GM19240 (cell line): ENCODE measurements around the gene CDRT4.

Source experiments
- DNase-seq: peaks from one replicate; pipeline ENCODE4 v3.0.0; 2011; ENCODE audit warnings: low spot score; ENCODE audit not compliant: insufficient read length

CDRT4 gene

DNA sequence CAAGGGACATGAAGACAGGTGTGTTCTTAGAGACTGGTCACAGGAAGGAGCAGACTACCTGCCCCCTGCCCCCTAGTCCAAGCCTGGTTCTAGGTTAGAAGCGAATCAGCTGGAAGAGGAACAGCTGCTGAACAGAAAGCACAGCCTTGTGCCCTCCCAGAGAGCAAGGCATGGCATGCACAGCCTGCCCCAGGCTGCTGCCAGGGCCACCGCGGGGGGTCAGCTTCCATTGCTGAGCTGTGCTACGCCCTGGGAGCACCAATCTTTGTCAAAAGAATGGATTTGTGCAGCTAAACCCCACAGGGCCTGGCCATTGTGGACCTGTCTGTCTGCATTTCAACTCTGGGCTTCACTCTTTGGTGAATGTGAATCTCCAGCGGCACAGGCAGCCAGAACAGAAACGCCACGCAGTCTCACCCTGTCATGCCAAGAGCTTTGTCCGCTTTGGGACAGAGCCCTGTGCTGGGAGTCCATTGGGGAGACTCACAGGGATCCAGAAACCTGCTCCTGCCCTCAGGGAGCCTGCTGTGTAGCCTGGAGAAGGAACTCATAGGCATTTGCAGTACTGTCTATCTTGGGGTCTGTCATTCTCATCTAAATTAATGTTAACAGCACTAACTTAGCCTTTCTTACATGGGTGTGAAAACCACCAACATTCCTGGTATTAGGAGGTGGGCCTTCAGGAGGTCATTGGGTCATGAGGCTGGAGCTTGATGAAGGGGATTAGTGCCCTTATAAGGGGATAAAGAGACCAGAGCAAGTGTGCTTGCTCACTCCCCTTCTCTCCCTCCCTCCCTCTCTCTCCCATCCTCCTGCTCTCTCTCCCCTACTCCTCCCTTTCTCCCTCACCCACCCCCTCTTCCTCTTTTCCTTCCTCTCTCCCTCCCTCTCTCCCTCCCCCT, 25.6 kb upstream of the CDRT4 start:
- DNase-seq, result no peak

DNA sequence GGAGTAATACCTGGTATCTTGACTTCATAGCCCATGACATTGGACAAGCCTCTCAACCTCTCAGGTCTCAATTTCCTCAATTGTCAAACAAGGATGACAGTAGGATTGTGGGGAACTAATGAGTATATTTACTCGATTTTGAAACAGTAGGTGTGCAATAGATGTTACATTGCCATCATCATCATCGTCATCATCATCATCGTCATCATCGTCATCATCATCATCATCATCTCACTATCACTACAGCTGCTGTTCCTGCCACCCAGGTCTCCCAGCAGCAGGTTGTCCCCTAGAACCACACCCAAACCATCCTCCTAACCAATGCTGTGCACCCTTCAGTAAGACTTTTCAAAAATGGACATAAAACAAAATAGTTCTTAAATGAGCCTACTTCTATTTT, 24.8 kb upstream of the CDRT4 start:
- no peak for DNase-seq

DNA sequence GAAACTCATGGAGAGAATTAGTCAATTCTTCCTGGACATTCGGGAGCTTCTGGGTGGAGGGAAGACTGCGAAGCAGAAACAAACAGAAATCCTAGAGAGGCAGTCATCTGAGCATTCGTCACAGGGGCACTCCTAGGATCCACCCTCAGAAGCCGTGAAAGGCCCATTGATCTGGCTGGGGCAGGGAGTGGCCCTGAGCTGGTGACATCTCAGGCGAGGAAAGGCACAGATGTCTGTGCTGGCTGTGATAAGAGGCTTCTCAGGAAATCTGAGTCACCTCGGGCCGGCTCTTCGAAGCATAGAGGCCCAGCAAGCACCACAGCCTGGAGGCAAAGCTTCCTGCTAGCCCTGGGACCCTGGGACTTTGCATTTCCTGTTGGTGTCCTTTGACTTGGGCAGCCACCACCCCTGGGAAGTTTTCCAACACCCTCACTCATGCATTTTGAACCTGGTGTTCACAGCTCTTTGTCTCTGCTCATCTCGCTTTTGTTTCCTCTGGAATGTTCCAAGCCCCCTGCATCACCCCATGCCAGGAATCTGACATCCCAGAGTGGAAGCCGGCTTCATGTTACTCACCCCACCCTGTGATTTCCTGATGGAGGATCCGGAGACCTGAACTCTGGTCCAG, 23.3 kb upstream of the CDRT4 start:
- no peak for DNase-seq

DNA sequence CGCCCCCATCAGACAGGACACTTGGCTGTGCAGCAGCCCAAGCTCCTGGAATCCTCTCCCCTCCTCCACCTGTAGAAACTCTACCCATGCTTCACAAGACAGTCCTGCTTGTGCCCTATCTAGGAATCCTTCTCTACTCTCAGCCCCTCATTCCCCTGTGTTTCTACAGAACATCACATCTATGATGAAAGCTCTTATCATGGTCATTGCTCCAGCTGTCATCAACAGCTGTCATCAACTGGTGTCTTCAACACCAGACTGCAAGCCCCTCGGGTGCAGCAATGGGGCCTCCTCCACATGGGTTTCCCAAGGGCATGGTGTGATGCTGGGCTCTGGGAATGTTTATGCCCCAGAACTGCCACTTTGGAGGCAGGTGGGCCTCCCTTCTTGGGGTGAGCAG, 21.1 kb upstream of the CDRT4 start:
- no peak for DNase-seq

DNA sequence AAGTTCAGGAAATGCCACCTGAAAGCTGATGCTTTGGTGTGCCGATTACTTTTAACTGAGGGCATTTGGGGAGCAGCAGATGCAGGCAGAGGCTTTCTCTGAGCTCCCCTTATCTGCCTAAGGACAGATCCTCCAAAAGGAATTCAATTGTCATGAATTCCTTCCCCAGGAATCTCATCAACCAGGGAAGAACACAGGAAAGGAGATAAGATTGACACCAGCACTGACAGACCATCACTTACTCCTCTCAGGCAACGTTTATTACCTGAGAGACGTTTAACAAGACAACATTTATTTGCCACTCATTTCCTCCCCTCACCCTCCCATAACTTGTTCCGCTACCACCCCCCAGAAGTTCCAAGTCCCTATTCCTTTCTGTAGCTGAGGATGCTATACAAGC, 17.6 kb upstream of the CDRT4 start:
- no peak for DNase-seq

DNA sequence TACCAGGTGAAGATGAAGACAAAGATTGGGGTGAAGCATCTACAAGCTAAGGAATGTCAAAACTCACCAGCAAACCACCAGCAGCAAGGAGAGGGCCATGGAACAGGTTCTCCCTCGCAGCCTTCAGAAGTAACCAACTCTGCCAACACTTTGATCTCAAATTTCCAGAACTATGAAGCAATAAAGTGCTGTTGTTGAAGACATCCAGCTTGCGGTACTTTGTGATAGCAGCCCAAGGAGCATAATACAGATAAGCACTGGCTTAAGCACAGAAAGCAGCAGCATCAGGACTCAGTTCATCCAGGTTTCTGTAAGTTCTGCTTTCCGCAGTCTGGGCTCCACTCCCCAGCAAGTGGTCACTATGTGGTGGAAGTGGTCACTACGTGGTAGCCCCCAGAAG, 16.0 kb upstream of the CDRT4 start:
- no peak for DNase-seq

DNA sequence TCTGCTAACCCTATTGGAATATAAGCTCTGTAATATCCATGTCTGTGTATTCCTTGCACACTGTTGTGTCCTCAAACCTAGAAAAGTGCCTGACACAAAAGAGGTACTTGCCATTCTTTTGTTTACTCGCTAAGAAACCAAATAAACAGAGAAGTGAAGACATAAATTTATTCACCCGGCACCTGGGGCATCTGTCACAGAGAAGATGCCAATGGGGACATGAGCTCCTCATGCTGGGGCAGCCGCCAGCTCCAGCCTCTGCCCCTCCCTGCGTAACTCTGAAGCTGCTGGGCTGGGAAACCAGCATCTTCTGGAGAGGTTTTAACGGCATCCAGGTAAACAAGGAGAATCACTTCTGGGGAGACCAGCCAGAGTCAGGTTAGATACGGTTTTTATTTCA, 15.1 kb upstream of the CDRT4 start:
- DNase-seq, result no peak

DNA sequence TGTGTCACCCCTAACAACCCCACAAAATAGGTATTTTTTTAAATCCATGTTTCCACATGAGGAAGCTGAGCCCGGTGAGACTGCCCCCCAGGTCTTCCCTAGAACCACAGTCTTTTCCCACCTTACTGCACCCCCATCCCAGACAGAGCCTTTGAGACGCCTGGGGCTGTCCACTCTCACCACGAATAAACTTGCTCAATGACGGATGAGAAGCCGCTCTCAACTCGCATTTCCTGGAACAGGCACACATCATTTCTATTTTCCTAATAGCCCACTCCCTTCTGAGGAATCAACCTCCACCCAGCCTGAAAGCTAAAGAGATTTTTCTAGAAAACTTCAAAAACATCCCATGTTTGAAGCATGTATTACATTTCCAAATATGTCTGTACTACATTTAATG, 14.1 kb upstream of the CDRT4 start:
- no peak for DNase-seq

DNA sequence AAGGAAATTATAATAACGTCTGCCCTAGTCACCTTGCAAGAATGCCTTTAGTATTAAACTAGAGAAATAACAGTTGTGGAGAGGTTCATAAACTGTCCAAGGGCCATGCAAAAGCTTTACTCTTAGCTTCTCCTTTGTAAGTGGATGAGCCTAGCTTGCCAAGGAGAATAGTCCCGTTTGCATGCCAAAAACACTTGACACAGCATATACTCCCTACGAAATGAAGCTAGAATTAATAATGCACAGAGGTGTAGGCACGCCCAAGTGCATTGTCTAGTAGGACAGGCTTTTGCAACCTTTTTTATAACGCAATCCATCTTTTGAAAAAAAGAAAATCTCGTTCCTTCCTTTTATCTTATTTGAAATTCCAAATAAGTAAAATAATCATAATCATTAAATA, 12.8 kb upstream of the CDRT4 start:
- no peak for DNase-seq

DNA sequence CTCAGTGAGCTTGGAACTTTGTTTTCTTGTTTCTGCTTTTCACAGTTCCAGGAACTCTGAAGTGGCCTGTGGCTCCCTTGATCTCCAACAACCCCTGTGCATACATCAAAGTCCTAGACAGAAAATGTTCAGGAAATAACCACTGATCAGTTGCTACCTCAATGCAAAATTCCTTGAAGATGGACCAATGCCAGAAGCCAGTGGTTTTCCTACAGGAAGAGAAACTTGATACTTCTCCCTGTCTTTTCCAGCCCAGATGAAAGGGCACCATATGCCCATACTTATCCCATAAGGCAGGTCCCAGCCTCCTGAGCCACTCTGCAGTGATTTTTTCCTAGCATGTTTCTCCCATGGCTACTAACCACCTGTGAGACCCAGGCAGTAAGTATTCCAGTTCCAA, 12.3 kb upstream of the CDRT4 start:
- DNase-seq, result no peak

DNA sequence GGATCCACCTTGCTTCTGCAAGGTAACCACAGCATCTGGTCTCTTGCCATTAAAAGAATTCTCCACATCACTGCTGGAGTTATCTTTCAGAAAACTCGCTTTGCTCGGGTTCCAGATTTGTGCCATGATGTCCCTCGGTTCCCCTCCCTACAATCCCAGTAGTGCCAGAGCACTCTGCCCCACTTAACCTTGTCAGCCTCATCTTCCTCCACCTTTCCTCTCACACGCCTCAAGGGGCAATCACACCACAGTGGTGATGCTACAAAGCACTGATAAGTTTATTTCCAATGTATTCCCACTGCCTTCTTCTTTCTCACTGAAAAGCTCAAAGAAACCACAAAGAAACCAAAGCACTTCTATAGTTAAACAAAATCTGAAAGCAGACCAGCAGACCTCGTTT, 11.4 kb upstream of the CDRT4 start:
- DNase-seq, result no peak

DNA sequence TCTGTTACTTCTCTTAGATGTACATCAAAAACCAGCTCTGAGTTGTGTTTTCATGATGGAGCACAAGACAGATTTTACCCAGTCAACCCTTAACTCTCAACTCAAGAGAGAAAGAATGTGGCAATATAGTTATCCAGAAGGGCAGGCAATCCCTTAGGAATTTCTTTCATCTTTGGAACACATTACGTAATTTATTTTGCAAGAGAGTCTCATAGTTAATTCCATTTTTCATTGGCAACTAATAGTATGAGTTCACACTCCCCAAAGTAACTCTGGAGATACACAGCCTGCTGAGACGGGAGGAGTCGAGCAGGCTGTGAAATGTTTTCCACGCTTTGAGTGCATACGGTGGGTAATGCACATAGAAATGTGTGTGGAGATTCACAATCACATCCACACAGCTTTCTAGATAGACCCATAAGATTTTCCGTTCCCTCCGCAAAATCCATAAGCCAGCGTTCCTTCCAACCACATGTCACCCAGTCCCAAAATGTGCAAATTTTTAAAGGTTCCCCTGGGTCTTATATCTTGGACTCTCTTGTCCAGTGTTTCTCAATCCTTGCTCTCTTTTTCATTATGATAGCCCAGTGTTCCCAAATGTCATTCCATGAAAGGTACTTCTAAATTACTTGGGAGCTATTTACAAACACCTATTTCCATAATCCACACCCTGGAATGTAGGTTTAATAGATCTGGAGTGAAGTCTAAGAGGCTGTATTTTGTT, 8.4 kb upstream of the CDRT4 start:
- DNase-seq, result no peak

DNA sequence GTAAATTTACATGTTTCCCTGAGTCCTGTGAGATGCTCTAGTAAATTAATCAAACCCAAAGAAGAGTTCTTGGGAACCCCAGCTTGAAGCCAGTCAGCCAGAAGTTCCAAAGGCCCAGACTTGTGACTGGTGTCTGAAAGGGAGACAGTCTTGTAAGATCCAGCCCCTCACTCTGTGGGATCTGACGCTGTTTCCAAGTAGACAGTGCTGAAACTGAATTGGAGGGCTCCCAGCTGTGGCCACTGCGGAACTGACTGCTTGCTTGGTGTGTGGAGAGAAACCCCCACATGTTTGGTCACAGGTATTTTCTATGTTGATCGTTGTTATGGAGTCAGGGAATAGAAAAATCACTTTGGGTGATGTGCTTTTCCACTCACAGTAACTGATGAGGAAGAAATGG, 5.5 kb upstream of the CDRT4 start:
- no peak for DNase-seq

DNA sequence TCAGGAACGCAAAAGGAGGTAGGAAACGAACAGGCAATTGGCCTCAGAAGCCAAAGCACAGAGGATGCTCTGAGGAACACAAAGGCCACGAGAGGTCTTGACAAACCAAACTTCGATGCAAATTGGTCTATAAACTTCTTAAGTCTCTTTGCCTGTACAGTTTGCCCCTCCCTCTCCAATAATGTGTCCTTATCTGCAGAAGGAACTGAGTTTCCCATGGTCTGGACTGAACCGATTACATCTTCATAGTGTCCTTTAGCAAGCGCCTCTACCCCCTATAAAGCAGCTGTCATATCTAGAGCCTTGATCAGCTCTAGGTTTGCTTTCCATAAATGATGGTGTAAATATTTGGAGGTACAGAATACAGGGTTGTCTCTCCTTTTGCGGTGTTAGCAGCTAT, 3.1 kb upstream of the CDRT4 start:
- no peak for DNase-seq

DNA sequence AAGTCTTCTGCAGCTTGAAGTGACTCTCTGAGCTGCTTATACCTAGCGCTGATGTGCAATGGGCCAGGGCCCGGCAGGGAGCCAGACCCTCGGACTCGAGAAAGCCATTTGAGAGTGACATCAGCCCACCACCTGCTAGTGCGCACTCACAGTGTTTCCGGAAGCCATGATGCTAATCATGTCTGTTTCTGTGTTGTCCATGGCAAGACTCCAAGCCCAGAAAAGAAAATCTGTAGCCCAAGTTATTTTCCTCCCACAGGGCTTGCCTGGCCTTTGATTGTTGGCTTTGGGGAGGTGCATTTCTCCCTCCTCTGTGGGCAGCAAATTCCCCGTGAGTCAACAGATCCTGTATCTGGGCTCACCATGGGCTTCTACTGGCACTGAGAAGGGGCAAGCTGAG, 1.8 kb upstream of the CDRT4 start:
- no peak for DNase-seq

DNA sequence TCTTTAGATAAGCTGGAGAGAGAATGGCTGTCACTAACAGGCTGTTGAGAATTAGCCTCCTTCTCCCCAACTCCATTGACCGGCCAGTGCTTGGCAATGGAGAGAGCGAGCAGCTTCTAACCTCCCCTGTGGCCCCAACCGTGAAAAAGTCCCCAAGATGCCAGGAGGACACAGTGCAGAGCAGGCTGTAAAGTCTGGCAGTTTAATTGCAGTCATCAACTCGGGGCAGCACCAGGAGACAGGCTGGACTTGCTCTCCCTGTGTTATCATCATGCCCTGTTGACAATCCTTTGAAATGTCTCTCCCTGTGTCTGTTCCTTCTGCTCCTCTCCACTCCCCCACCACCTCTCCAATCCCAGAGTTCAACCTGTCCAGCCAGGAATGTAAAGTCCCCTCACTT, 705 bp upstream of the CDRT4 start:
- no peak for DNase-seq

DNA sequence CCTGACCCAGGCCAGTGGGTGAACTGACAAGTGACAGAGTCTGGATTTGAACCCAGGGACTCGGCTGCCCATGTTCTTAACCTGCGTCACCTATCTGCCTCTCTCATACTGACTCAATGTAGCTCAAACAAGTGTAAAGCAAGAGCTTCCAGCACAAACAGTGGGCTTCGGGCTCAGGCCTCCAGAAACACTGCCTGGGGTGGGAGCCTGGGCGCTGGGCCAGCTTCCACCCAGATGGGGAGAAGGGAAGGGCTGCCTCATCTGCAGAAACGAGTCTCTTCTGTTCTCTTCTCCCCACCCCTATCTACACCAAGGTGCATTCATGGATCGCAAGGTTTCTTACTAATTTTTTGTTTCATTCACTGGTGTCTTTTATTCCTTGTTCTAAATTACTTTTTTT, 1.3 kb downstream of the CDRT4 start:
- no peak for DNase-seq

DNA sequence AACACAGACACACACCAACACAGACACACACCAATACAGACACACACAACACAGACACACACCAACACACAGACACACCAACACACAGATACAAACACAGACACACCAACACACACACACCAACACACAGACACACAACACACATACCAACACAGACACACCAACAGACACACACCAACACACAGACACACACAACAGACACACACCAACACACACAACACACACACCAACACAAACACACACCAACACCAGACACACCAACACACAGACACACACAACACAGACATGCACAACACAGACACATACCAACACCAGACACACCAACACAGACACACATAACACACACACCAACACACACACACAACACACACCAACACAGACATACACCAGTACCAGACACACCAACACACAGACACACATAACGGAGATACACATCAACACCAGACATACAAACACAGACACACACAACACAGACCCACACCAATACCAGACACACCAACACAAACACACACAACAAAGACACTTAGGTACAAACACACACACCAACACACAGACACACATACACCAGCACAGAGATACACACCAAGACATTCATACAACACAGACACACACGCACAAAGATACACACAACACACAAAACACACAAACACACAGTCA, 2.2 kb downstream of the CDRT4 start:
- no peak for DNase-seq

DNA sequence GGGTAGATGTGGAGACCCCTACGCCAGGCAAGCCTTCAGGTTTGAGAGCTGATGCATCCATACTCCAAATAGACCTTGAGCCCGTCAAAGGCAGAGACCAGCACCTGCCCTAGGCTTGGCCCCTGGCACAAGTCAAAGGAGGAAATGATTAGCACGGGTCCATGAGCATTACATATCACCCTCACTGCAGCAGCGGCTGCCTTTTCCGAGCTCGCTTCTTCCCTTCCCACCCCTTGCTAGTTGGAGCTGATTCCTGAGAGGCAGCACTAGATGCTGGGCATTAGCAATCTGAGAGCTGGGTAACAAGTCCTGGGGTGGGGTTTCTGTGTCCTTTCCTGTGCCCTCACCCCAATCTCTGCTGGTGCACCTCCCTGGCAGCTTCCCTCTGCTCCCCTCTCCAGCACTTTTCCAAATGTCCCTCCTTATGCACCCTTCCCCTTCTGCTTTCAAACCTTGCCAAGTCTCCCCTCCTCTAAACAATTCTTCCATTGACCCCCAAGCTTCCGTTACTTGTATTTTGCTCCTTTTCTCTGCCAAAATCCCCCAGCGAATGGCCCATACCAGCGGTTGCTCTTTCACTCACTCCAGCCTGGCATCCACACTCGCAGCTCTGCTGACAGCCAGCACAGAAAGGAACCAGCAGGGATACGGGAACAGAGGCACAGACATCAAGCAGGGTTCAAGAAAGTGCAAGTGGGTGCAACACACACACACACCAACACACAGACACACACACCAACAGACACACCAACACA, 3.0 kb downstream of the CDRT4 start:
- no peak for DNase-seq

DNA sequence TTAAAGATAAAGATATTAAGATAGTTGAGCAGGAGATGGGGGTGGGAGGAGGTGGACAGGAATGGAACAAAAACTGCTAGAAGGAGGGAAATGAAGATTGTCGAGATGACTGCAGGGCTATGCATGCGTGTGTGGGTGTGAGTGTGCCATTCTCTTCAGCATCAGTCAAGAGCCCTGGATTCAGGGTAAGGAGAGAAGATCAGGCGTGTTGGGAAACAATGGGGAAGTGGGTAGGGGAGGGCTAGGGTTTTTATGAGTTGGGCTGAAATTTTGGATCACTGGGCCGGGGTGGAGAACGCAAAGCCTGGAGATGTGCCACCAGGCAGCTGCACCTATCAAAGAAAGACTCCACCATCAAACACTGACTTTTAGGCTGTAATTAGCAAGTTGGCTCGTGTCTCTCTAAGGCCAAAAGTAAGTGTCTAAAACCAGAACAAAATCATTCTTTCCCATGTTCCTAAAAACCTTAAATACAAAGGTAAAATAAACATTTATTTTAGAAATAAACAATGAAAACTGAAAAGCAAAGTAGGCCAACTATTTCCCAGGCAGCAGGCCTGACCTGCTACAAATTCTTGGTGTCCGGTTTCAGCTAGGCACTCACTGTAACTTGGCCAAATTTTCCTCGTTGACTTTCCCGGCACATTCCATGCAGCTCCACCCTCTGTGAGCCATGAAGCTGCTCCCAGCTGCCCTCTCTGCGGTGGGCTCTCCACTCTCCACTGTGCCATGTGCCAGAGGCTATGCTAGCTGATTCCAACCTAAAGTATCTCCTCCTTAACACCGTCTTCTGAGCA, 4.2 kb downstream of the CDRT4 start:
- no peak for DNase-seq

DNA sequence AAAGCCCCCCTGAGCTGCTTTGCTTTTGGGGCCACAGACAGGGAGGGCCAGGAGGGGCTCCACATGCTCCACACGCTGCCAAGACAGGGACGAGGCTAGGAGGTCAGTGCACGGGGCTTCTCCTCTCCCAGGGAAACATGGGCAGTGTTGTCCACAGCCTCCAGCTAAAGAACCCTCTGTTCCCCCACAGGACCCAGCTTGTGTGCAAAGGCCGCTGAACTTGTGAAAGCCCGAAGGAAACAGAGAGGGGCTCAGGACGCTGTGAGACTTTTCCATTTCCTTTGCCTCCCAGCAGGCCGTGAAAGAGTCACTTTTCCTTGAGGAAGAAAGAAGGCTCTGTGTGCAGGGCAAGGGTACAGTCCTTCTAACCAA, 9.7 kb downstream of the CDRT4 start:
- no peak for DNase-seq
